Measurements from ENCODE around the gene SAFB2.

The SAFB2 gene

GRCh38 chr19:5540208-5540607 is 82.4 kb downstream of the SAFB2 start:
- Histone ChIP-seq H3K4me1 (ENCODE audit: insufficient read depth, low read length, severe bottlenecking) (no peaks in the 10 kb centered on the region), H3K27ac (ENCODE audit: low read depth, low read length, poor library complexity, severe bottlenecking) (no peak overlapping the region), H3F3A (ENCODE audit: insufficient read depth, low read length) (no peaks in the 10 kb centered on the region), H3K9me2 (ENCODE audit: low read depth, low read length) (no peaks in the 10 kb centered on the region), H3K27me3 (ENCODE audit: insufficient read depth, low read length) (no peaks in the 10 kb centered on the region), H3K79me2 (ENCODE audit: insufficient read depth, low read length) (no peaks in the 10 kb centered on the region), H3K4me2 (ENCODE audit: low read length) (no peak overlapping the region), H3K36me3 (ENCODE audit: insufficient read depth, low read length) (no peaks in the 10 kb centered on the region), H3K9me3 (ENCODE audit: low read length) (peaks cover 3% of the 10 kb centered on the region), H3K9ac (ENCODE audit: low read length) (no peak overlapping the region), H3K4me3 (ENCODE audit: low read depth, low read length, poor library complexity, severe bottlenecking) (no peak overlapping the region), H2AFZ (ENCODE audit: low read length) (no peak overlapping the region), H4K20me1 (ENCODE audit: insufficient read depth, low read length) (no peaks in the 10 kb centered on the region)
- no peak for TF ChIP-seq EZH2 (IDR thresholded peaks at IDR 0.05; ENCODE audit: borderline replicate concordance, low read length)
- no peak for TF ChIP-seq CTCF (IDR thresholded peaks at IDR 0.05; ENCODE audit: low read length)

- Histone ChIP-seq H3K4me1 (ENCODE audit: insufficient read depth, low read length, severe bottlenecking) (no peaks in the 10 kb centered on the region), H3K79me2 (ENCODE audit: insufficient read depth, low read length) (no peaks in the 10 kb centered on the region), H3K27ac (ENCODE audit: low read depth, low read length, poor library complexity, severe bottlenecking) (no peak overlapping the region), H3K4me3 (ENCODE audit: low read depth, low read length, poor library complexity, severe bottlenecking) (no peak overlapping the region), H2AFZ (ENCODE audit: low read length) (no peak overlapping the region), H3K36me3 (ENCODE audit: insufficient read depth, low read length) (no peaks in the 10 kb centered on the region), H3F3A (ENCODE audit: insufficient read depth, low read length) (no peaks in the 10 kb centered on the region), H3K27me3 (ENCODE audit: insufficient read depth, low read length) (no peaks in the 10 kb centered on the region; the same call in 1 of the 2 replicates), H3K9ac (ENCODE audit: low read length) (no peak overlapping the region), H4K20me1 (ENCODE audit: insufficient read depth, low read length) (no peaks in the 10 kb centered on the region), H3K9me2 (ENCODE audit: low read depth, low read length) (no peaks in the 10 kb centered on the region), H3K4me2 (ENCODE audit: low read length) (no peak overlapping the region), H3K9me3 (ENCODE audit: low read length) (peaks cover 13% of the 10 kb centered on the region)
- TF ChIP-seq EZH2 (IDR thresholded peaks at IDR 0.05; ENCODE audit: borderline replicate concordance, low read length) = no peak
Measured at GRCh38 chr19:5537870-5538269, 84.7 kb downstream of the SAFB2 start.
